K562 (cell line): ENCODE data around the gene GYG1. TPM values are rescaled to one million over a fixed set of nuclear protein-coding genes. Genes with fewer than 3 reads are reported as not detected.

ENCODE experiments used
- ARID1B ChIP-seq: fragments of 450-650 bp; IDR thresholded peaks from 2 replicates; pipeline ENCODE4 v1.6.1; 2016; ENCODE audit warnings: antibody characterized with exemption, mild to moderate bottlenecking, inconsistent platforms
- BCL6 ChIP-seq: fragments of 250-450 bp; sonication (Bioruptor Pico); IDR thresholded peaks from 2 replicates; pipeline ENCODE4 v1.4.0; 2020
- BDP1 ChIP-seq: IDR thresholded peaks from 3 replicates; pipeline ENCODE4 v1.6.1; 2011; ENCODE audit not compliant: insufficient read length, insufficient read depth
- BRF1 ChIP-seq: IDR thresholded peaks from 3 replicates; pipeline ENCODE4 v1.6.1; 2011; ENCODE audit warnings: borderline replicate concordance, mild to moderate bottlenecking; ENCODE audit not compliant: insufficient read length; ENCODE audit errors: extremely low read depth
- CBFA2T2 ChIP-seq: fragments of 450-650 bp; conservative IDR thresholded peaks from 2 replicates; pipeline ENCODE4 v1.6.1; 2017; ENCODE audit warnings: mild to moderate bottlenecking
- CC2D1A ChIP-seq: fragments of 450-650 bp; IDR thresholded peaks from 2 replicates; pipeline ENCODE4 v1.6.1; 2017; ENCODE audit warnings: mild to moderate bottlenecking
- EHMT2 ChIP-seq: fragments of 450-650 bp; IDR thresholded peaks from 2 replicates; pipeline ENCODE4 v1.6.1; 2018; ENCODE audit warnings: antibody characterized with exemption
- ETV5 ChIP-seq: sonication (generic); formaldehyde crosslinking; IDR thresholded peaks from 2 replicates; pipeline ENCODE4 v1.4.0; 2020; ENCODE audit warnings: low read depth, mild to moderate bottlenecking, missing genetic modification reagents
- HDAC3 ChIP-seq: fragments of 450-650 bp; IDR thresholded peaks from 2 replicates; pipeline ENCODE4 v1.6.1; 2018; ENCODE audit warnings: borderline replicate concordance, mild to moderate bottlenecking, moderate library complexity; ENCODE audit not compliant: partially characterized antibody
- ILF3 ChIP-seq: fragments of 450-650 bp; IDR thresholded peaks from 2 replicates; pipeline ENCODE4 v1.6.1; 2018; ENCODE audit warnings: antibody characterized with exemption, mild to moderate bottlenecking, moderate library complexity, borderline replicate concordance
- MEIS2 ChIP-seq: fragments of 450-650 bp; IDR thresholded peaks from 2 replicates; pipeline ENCODE4 v1.6.1; 2014; ENCODE audit warnings: mild to moderate bottlenecking; ENCODE audit not compliant: partially characterized antibody
- PCBP2 ChIP-seq: fragments of 200-400 bp; formaldehyde crosslinking; IDR thresholded peaks from 2 replicates; pipeline ENCODE4 v1.6.1; 2018; ENCODE audit warnings: low read length, low read depth, mild to moderate bottlenecking, moderate library complexity; ENCODE audit not compliant: poor library complexity, severe bottlenecking
- POLR3G ChIP-seq: IDR thresholded peaks from 2 replicates; pipeline ENCODE4 v1.6.1; 2011; ENCODE audit not compliant: insufficient read length, insufficient replicate concordance; ENCODE audit errors: extremely low read depth
- RFX5 ChIP-seq: IDR thresholded peaks from 2 replicates; pipeline ENCODE4 v1.6.1; 2011; ENCODE audit warnings: low read depth, mild to moderate bottlenecking, improper control_type of control experiment, low read length
- SMAD1 ChIP-seq: fragments of 150-350 bp; IDR thresholded peaks from 2 replicates; pipeline ENCODE4 v1.6.1; 2014; ENCODE audit warnings: low read length, low read depth; ENCODE audit not compliant: partially characterized antibody
- TFAM ChIP-seq: fragments of 250-450 bp; sonication (Bioruptor Pico); conservative IDR thresholded peaks from 2 replicates; pipeline ENCODE4 v1.5.0; 2021; ENCODE audit warnings: mild to moderate bottlenecking, moderate library complexity
- ZFP36 ChIP-seq: fragments of 150-350 bp; IDR thresholded peaks from 2 replicates; pipeline ENCODE4 v1.6.1; 2018; ENCODE audit warnings: low read length, low read depth; ENCODE audit not compliant: partially characterized antibody
- ZNF239 ChIP-seq: fragments of 250-450 bp; sonication (Bioruptor Pico); IDR thresholded peaks from 2 replicates; pipeline ENCODE4 v1.4.0; 2020; ENCODE audit warnings: mild to moderate bottlenecking
- ZNF316 ChIP-seq: fragments of 450-650 bp; IDR thresholded peaks from 2 replicates; pipeline ENCODE4 v1.6.1; 2016
- ZNF586 ChIP-seq: fragments of 450-650 bp; formaldehyde crosslinking; conservative IDR thresholded peaks from 2 replicates; pipeline ENCODE4 v1.4.0; 2020; ENCODE audit warnings: mild to moderate bottlenecking, moderate library complexity
- polyA plus RNA-seq, 8 experiments: library from polyadenylated mRNA; depleted of rRNA in 4 of 8; stranded (reverse) in 5 of 8; unstranded in 3 of 8; fragments of >200 nt; fragmentation: Nextera tagmentation in 2 of 8; fragmentation: Illumina TruSeq in 1 of 8; extraction: Ambion mirVana in 2 of 8; extraction: Trizol in 1 of 8; gene quantifications; 2 replicates each; pipeline versions ENCODE4 v1.2.1 to v1.2.3, GENCODE V29; 2011 to 2014; ENCODE audit warnings: inconsistent platforms in 1 of 8, missing spikeins in 1 of 8
- total RNA-seq, 7 experiments: library from RNA; depleted of rRNA in 6 of 7; stranded (reverse); fragments of >200 nt in 6 of 7; fragmentation: Illumina TruSeq in 2 of 7; extraction: Trizol in 2 of 7; gene quantifications; 2 replicates each; pipeline versions ENCODE4 v1.2.1 to v1.2.3, GENCODE V29; 2011 to 2021; ENCODE audit warnings: low replicate concordance in 1 of 7
- TF ChIP-seq, protein P1 (sequence below): sonication (generic); formaldehyde crosslinking; IDR thresholded peaks from 2 replicates; pipeline ENCODE4 v1.8.1; 2023; ENCODE audit warnings: missing genetic modification reagents, mild to moderate bottlenecking, borderline replicate concordance
- TF ChIP-seq, protein P2 (sequence below): sonication (generic); formaldehyde crosslinking; IDR thresholded peaks from 2 replicates; pipeline ENCODE4 v1.8.0; 2022; ENCODE audit warnings: mild to moderate bottlenecking, missing genetic modification reagents
- TF ChIP-seq, protein P3 (sequence below), 2 experiments: fragments of 200-800 bp in 1 of 2; sonication (Bioruptor generic) in 1 of 2; sonication (generic) in 1 of 2; formaldehyde crosslinking in 1 of 2; IDR thresholded peaks in 1 of 2; conservative IDR thresholded peaks in 1 of 2; 2 replicates each; pipeline versions ENCODE4 v1.5.0 to v1.6.1; 2016 to 2020; ENCODE audit warnings: missing compliant biosample characterization in 1 of 2, missing genetic modification characterization in 1 of 2, missing genetic modification reagents in 1 of 2

GYG1 gene
- total and polyA plus RNA-seq, 9 of the 15 experiments (the other 6 are each of a cell fraction or from before 2014, with no cell fraction given): 14.6 to 38.4 (median 24.6) TPM

DNA sequence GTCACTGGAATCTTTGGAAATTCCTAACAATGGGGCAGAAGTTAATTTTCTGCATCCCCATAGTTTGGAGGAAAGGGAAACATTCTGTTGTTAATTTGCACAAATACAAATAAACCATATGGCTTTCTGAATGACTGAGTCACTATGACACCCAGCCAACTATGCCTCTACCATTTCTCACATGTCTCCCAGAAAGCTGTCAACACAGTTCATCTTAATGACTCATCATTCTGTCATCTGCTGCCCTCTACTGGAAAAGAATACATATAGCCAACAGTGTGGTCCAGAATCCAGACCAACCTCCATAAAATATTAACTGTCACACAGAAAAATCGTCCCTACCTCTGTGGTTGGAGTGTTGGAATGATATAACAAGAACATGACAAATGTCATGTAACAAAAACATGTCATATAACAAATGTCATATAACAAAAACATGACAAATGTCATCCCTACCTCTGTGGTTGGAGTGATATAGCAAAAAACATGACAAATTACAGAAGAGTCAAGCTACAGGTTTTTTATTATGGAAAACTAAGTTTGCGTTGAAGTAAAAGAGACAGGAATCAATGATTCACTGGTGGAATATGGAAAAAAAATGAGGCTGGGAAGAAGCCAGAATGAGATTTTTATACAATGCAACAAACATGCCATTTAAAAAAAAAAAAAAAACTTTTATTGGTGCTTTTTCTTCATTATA, 47.7 kb upstream of the GYG1 start (continued):
- TF ChIP-seq RFX5 (no peak), ZFP36 (no peak), ZNF316 (peak; percentile 94), ZNF239 (CRISPR knock-in tag) (no peak), ARID1B (peak; percentile 42; the same call in 1 of the 2 replicates), POLR3G (no peak), CBFA2T2 (no peak), BDP1 (no peak), MEIS2 (peak; percentile 96), ETV5 (no peak), CC2D1A (peak; percentile 37; the same call in 1 of the 2 replicates), BRF1 (no peak), TFAM (no peak), ILF3 (no peak), SMAD1 (no peak), BCL6 (no peak), PCBP2 (no peak), HDAC3 (no peak), ZNF586 (CRISPR knock-in tag) (no peak), EHMT2 (peak; percentile 88)
- TF ChIP-seq, protein P1, sequence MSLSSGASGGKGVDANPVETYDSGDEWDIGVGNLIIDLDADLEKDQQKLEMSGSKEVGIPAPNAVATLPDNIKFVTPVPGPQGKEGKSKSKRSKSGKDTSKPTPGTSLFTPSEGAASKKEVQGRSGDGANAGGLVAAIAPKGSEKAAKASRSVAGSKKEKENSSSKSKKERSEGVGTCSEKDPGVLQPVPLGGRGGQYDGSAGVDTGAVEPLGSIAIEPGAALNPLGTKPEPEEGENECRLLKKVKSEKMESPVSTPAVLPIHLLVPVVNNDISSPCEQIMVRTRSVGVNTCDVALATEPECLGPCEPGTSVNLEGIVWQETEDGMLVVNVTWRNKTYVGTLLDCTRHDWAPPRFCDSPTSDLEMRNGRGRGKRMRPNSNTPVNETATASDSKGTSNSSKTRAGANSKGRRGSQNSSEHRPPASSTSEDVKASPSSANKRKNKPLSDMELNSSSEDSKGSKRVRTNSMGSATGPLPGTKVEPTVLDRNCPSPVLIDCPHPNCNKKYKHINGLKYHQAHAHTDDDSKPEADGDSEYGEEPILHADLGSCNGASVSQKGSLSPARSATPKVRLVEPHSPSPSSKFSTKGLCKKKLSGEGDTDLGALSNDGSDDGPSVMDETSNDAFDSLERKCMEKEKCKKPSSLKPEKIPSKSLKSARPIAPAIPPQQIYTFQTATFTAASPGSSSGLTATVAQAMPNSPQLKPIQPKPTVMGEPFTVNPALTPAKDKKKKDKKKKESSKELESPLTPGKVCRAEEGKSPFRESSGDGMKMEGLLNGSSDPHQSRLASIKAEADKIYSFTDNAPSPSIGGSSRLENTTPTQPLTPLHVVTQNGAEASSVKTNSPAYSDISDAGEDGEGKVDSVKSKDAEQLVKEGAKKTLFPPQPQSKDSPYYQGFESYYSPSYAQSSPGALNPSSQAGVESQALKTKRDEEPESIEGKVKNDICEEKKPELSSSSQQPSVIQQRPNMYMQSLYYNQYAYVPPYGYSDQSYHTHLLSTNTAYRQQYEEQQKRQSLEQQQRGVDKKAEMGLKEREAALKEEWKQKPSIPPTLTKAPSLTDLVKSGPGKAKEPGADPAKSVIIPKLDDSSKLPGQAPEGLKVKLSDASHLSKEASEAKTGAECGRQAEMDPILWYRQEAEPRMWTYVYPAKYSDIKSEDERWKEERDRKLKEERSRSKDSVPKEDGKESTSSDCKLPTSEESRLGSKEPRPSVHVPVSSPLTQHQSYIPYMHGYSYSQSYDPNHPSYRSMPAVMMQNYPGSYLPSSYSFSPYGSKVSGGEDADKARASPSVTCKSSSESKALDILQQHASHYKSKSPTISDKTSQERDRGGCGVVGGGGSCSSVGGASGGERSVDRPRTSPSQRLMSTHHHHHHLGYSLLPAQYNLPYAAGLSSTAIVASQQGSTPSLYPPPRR (CRISPR knock-in tag): no peak
- TF ChIP-seq, protein P2, sequence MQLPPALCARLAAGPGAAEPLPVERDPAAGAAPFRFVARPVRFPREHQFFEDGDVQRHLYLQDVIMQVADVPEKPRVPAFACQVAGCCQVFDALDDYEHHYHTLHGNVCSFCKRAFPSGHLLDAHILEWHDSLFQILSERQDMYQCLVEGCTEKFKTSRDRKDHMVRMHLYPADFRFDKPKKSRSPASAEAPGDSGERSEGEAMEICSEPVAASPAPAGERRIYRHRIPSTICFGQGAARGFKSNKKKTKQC (CRISPR knock-in tag): no peak
- TF ChIP-seq, protein P3, sequence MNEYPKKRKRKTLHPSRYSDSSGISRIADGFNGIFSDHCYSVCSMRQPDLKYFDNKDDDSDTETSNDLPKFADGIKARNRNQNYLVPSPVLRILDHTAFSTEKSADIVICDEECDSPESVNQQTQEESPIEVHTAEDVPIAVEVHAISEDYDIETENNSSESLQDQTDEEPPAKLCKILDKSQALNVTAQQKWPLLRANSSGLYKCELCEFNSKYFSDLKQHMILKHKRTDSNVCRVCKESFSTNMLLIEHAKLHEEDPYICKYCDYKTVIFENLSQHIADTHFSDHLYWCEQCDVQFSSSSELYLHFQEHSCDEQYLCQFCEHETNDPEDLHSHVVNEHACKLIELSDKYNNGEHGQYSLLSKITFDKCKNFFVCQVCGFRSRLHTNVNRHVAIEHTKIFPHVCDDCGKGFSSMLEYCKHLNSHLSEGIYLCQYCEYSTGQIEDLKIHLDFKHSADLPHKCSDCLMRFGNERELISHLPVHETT (CRISPR knock-in tag; conservative IDR thresholded peaks at IDR 0.05 in 1 of 2, IDR thresholded peaks at IDR 0.05 in 1 of 2): no peak
